Amniotic epithelial cell (primary cell): Measurements from ENCODE around the gene NDST1.

Experiments used
- DNase-seq: peaks from one replicate; pipeline ENCODE4 v3.0.0-alpha.2; 2010; ENCODE audit warnings: low read depth

Gene NDST1

DNA sequence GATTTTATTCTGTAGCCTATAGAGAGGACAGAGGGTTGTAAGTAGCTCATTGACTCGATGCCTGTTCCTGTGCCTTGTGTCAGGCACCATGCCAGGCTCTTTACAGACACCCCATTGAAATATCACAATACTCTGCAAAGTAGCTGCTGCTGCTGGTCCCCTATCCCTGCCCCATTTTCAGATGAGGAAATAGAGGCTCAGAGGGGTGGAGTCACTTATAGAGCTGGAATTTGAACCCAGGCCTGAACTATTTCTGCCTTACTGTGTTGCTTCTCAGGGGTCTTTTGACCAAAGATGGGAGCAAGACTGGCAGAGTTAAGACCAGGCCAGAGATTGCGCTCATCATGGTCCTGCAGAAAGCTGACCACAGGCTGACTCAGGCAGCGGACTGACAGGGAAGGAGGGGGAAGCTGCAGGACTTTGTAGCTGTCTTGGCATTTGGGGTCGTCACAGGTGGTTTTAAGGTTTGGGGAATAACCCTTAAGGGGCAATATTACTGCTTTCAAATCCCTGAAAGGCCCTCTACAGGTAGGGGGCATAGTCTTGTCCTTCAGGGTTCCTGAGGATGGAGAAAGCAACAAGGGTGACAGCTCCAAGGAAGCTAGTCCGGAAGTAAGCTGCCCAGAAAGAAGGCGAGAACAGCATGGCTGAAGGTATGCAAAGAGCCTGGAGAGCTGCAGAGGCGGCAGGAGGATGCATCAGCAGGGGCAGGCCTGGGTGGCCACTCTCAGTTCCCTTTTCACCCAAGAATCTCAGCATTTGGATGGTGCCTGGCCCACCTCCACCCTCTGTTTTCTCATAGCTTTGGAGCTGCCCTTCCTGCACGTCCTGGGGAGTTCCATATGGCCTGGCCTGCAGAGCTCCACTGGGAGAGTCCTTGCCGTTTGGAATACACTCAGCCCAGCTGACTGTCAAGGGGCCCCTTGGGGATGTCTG, 18.3 kb upstream of the NDST1 start:
- DNase-seq, result peak; percentile 63

DNA sequence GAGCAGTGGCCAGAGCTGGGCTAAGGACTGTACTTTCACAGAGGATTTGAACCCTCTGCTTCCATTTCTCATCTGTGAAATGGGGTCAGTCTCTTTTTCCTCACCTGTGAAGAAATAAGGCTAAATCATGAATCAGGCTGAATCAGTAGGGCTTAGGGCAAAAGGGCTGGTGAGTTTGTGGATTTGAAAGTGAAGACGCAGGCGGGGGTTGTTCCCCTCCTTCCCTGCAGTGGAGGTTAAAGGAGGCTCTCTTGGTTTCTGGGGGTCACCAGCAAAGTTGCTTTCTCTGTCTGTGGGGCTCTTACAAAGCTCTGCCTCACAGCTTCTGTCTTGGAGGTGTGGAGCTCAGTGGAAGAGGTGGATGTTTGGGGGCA, 17.6 kb upstream of the NDST1 start:
- DNase-seq, result no peak

- no peak for DNase-seq
These were observed 17.2 kb upstream of the NDST1 start for GRCh38 chr5:150490754-150491153.

DNA sequence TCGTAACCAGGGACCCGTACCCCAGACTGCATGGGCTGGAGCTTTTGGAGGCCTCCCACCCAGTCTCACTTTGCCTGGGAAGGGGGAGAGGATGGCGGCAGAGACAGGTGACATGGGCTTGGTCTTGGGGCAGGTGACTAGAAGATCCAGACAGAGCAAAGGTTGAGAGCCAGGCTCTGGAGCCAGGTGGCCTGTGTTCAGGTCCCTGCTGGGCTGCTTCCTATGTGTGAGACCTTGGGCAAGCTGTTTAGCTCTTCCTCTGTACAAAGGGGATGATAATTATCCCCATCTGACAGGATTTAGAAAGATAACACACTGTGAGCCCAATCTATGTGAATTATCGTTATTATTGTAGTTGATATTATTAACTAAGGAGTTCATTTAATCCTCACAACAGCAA, 16.1 kb upstream of the NDST1 start:
- no peak for DNase-seq

DNA sequence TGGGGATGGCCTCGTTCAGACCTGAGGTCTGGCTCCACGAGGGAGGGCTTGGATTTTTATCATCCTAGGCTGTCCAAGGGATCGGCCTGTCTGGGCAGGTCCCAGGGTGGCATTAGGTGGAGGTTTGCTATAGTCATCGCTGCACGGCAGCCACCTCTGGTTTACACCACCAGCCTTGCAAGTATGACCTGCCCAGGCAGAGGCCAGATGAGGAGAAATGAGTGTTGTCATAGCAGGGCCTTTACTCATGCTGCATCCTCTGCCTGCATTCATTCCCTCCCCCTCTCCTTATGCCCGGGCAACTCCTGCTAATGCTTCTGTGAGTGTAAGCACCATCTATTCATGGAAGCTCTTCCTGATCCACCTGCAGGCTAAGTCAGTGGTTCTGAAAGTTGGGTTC, 15.3 kb upstream of the NDST1 start:
- peak; percentile 88 for DNase-seq

DNA sequence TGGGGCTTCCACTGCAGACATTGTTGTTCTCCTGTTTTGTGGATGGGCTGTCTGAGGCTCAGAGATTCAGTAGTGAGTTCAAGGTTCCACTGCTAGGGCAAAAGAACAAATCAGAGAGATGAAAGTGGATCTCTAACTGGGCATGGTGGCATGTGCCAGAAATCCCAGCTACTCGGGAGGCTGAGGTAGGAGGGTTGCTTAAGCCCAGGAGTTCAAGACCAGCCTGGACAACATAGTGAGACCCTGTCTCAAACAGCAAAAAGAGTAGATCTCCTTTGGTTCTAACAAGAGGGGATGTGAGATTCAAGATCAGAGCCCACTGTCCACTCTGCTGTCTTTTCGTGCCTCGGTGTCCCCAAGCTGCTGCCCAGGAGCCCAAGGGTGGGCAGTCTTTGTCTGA, 11.8 kb upstream of the NDST1 start:
- DNase-seq, result no peak

- DNase-seq, result no peak
These were observed 11.4 kb upstream of the NDST1 start for GRCh38 chr5:150496534-150496933.

DNA sequence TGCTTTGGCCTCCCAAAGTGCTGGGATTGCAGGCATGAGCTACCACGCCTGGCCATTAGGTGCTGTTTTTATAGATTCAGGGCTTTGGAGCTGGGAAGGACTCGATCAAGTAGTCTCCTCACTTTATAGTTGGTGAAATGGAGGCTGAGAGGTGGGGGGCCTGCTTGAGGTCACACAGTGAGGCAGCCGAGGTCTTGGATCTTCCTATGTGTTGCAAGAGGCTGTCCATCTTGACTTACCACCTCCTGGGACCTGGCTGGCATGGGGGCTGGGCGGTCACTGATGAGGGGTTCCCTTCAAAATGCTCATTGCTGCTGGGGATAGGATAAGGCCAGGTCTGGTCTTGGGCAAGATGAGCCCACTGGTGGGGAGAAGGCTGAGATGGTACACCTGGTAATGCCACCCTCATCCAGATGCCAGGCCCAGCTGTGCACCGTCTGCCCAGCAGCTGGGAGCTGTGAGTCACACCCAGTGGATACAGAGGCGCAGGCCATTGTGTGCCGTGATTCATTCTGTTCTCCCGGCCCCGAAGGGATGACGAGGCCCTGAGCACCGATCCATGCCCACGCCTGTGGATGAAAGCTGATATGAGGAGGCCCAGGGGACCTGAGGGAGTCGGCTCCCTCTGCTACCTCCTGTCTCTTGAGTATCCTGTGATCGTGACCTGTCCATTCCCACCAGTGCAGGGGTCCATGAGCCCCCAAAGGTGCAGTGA, 10.5 kb upstream of the NDST1 start:
- DNase-seq, result peak; percentile 92

GRCh38 chr5:150497989-150498317, 10.0 kb upstream of the NDST1 start:
- no peak for DNase-seq

DNA sequence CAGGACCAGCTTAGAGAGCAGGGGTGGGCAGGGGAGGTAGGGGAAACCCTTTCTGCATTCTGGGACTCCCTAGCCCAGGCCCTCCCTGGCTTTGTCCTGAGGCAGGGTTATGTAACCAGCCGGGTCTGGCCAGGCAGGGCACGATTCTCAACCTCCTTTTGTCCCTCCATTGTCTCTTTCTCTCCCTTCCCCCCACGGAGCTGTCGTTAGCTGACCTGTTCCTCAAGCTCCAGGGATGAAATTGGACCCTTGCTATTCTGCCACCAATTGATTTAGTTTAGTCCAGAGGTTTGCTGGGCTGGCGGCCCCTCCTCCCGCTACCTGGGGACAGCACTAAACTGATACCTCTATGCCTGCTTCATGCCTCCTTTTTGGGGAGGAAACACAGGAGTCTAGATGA, 9.4 kb upstream of the NDST1 start:
- no peak for DNase-seq

GRCh38 chr5:150498971-150499370, 9.0 kb upstream of the NDST1 start:
- DNase-seq, result no peak

DNA sequence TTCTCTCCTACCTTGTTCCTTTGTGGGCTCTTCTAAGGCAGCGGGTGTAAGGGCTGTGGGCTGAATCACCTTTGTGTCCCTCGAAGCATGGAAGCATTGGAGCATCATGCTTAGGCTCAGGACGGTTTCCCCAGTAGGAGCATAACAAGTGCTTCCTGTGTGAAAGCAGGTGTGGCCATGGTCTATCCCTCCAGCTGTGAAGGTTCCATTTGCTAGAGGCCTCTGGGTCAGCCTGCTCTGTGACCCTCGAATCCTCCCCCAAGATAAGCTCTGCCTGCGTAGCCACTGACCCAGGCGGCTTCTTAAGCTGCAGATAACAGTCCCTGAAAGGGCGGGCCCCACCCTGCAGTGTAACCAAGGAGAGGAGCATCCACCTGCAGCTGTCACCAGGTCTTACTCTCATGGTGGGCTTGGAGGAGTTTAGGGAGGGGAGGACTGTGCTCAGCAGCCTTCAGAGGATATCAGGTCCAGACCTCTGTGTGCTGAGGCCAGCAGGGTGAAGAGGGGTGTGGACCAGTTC, 8.4 kb upstream of the NDST1 start:
- no peak for DNase-seq

GRCh38 chr5:150500328-150500841, 7.5 kb upstream of the NDST1 start:
- DNase-seq, result no peak

DNA sequence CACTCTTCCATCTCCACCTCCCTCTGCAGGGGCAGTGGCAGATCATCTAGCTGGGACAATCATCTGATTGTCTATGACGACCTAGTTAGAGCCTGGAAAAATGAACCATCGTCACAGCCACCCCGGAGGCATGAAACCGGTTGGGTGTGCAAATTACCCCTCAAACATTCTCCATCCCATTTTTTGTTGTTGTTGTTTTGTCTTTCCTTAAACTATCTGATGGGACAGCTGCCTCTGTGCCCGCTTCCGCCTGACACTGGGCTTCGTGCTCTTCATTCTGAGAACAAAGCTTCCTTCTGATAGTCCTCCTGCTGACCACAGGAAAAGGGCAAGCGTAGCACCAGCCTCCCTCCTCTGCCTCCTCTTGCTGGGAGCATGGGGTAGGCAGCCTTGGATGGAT, 7.0 kb upstream of the NDST1 start:
- no peak for DNase-seq

GRCh38 chr5:150502106-150502505, 5.8 kb upstream of the NDST1 start:
- no peak for DNase-seq

DNA sequence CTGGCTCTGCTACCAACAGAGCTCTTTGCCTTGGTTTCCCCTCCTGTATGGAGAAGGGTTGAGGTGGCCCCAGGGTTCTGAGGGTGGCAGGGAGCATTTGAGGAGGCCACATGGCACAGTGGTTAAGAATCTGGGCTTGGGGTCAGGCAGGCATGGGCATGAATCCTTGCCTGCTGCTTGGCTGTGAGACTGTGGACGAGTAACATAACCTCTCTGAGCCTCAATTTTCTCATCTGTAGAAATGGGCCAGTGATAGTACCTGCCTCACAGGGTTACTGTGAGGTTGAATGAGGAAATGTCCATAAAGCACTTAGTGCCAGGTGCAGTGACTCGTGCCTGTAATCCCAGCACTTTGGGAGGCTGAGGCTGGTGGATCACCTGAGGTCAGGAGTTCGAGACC, 5.1 kb upstream of the NDST1 start:
- DNase-seq, result no peak

DNA sequence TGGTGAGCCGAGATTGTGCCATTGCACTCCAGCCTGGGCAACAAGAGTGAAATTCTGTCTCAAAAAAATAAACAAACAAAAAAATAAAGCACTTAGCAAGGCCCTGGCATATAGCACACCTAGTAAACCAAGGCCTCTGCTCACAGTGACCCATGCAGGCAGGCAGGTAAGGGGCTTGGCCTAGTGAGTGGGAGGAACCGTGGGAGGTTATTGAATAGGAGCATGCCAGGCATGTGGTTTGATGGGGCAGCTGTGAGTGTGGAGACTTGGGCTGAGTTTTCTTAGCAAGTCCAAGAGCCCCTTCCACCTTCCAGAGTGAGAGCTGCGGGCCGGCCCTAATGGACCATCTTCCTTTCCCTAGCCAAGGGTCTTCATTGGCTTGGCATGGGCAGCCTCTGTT, 4.5 kb upstream of the NDST1 start:
- DNase-seq, result no peak

GRCh38 chr5:150503977-150504620, 3.8 kb upstream of the NDST1 start:
- DNase-seq, result no peak

DNA sequence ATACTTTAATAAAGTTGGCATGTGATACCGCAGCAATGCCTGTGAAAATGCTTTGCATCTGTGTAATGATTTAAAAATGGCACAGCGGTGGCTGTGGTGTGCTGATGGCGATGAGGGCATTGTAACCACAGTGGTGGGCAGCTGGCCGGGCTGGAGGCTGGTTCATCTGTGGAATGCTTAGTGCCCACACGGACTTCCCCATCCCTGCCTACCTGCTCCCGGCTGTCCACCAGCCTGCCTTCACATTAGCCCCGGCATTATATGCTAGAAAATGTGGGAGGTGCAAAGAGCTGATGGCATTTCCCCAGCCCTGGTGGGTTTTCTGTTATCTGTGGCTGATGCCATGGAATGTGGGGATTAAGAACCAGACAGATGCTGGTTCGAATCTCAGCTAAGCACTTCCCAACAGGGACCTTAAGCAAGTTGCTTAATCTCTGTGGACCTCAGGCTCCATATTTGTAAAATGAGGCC, 2.9 kb upstream of the NDST1 start:
- DNase-seq, result peak; percentile 67

DNA sequence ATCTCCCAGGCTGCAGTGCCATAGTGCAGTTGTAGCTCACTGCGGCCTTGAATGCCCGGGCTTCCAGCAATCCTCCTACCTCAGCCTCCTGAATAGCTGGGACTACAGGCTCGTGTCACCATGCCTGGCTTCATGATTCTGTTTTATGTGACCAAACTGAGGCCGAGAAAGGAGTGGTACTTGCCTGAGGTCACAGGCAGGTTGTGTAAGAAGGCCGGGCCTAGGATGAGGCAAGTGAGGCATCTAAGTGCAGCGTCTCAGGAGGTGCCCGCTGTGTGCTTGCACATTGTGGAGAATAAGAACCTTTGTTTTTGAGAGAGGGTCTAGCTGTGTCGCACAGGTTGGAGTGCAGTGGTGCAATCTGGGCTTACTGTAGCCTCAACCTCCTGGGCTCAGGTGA, 2.1 kb upstream of the NDST1 start:
- no peak for DNase-seq

- no peak for DNase-seq
These were observed 1.1 kb upstream of the NDST1 start for GRCh38 chr5:150506571-150507473.

- DNase-seq, result no peak
These were observed 328 bp downstream of the NDST1 start for GRCh38 chr5:150508277-150508640.
